HCT116 (cell line): ENCODE results near the gene HIF1AN. TPM values are rescaled to one million over a fixed set of nuclear protein-coding genes. Genes with fewer than 3 reads are reported as not detected.

Experiments used
- ATAC-seq: fragments of 200-7000 bp; cut with Tn5 transposase; 2 replicates; pipeline ENCODE4 v1.9.1; 2020; ENCODE audit warnings: mild to moderate bottlenecking, moderate library complexity
- BruUV-seq: library from RNA; stranded (reverse); fragments of 400-500 nt; replicated peaks from 2 replicates; lab custom pipeline; 2021; lab: Mats Ljungman, UMichigan
- CTCF ChIA-PET: fragments of 300-600 bp; sonication (Branson Sonifier 250); formaldehyde crosslinking; loops from one replicate; lab custom pipeline; 2021; ENCODE audit warnings: antibody characterized with exemption; lab: Charles Lee
- POLR2A ChIA-PET: fragments of 300-600, 350-600 bp; sonication (Branson Sonifier 250); formaldehyde crosslinking; loops from one replicate; lab custom pipeline; 2021; ENCODE audit warnings: antibody characterized with exemption; lab: Charles Lee
- RAD21 ChIA-PET, 2 experiments: fragments of 300-600 bp; sonication (Branson Sonifier 250); formaldehyde crosslinking; loops; one replicate each; lab custom pipeline; 2023; ENCODE audit warnings: low total read pairs in 2 of 2; ENCODE audit not compliant: uncharacterized antibody in 2 of 2, unreplicated experiment in 2 of 2, low non-redundant PET in 1 of 2; lab: Charles Lee
- DNase-seq: peaks from one replicate; pipeline ENCODE4 v3.0.0-alpha.2; 2010; ENCODE audit warnings: low read depth, low spot score
- H2AFZ ChIP-seq: fragments of 200-600 bp; shearing (Covaris generic), sonication (generic); 2 replicates; pipeline ENCODE4 v1.6.1; 2017; ENCODE audit warnings: low read depth, mixed run types, mixed read lengths, antibody characterized with exemption, low read length; ENCODE audit not compliant: poor library complexity, severe bottlenecking
- H3K27ac ChIP-seq: 2 replicates; pipeline ENCODE4 v1.5.1; 2012; ENCODE audit warnings: low read depth, low read length
- H3K27me3 ChIP-seq: fragments of 200-600 bp; sonication (generic); 2 replicates; pipeline ENCODE4 v1.6.1; 2016; ENCODE audit warnings: mixed run types, low read length, mixed read lengths; ENCODE audit not compliant: insufficient read depth
- H3K36me3 ChIP-seq, 2 experiments: fragments of 200-500 bp in 1 of 2; fragments of 200-600 bp in 1 of 2; sonication (Bioruptor generic) in 1 of 2; sonication (generic) in 1 of 2; 2 replicates each; pipeline versions ENCODE4 v1.5.1 to v1.6.1; 2014 to 2016; ENCODE audit warnings: low read length in 2 of 2, inconsistent platforms in 1 of 2, mixed read lengths in 1 of 2, mixed run types in 1 of 2; ENCODE audit not compliant: insufficient read depth in 2 of 2, control insufficient read depth in 1 of 2
- H3K4me1 ChIP-seq, 2 experiments: fragments of 200-600 bp in 1 of 2; sonication (generic) in 1 of 2; 2 replicates each; pipeline versions ENCODE4 v1.5.1 to v1.6.1; 2012 to 2017; ENCODE audit warnings: low read length in 2 of 2, inconsistent platforms in 1 of 2, mild to moderate bottlenecking in 1 of 2, mixed read lengths in 1 of 2, mixed run types in 1 of 2, moderate library complexity in 1 of 2; ENCODE audit not compliant: insufficient read depth in 2 of 2, control insufficient read depth in 1 of 2
- H3K4me2 ChIP-seq: fragments of 200-600 bp; sonication (generic); 2 replicates; pipeline ENCODE4 v1.6.1; 2017; ENCODE audit warnings: mixed run types, low read length, mixed read lengths
- H3K4me3 ChIP-seq, 2 experiments: fragments of 200-600 bp in 1 of 2; sonication (generic) in 1 of 2; replicated peaks in 1 of 2; 2 replicates each; pipeline ENCODE4 v1.5.1; 2011 to 2016; ENCODE audit warnings: low read length in 2 of 2, control low read depth in 1 of 2, low read depth in 1 of 2, mild to moderate bottlenecking in 1 of 2, mixed read lengths in 1 of 2, mixed run types in 1 of 2
- H3K79me2 ChIP-seq: fragments of 200-600 bp; sonication (generic); 2 replicates; pipeline ENCODE4 v1.6.1; 2017; ENCODE audit warnings: mild to moderate bottlenecking, mixed run types, low read length, moderate library complexity, mixed read lengths; ENCODE audit not compliant: insufficient read depth
- H3K9ac ChIP-seq: fragments of 200-600 bp; sonication (generic); 2 replicates; pipeline ENCODE4 v1.6.1; 2016; ENCODE audit warnings: low read length, mixed read lengths
- H3K9me2 ChIP-seq: fragments of 200-600 bp; sonication (generic), shearing (Covaris generic); 2 replicates; pipeline ENCODE4 v1.6.1; 2017; ENCODE audit warnings: mixed run types, mild to moderate bottlenecking, moderate library complexity; ENCODE audit not compliant: insufficient read depth
- H3K9me3 ChIP-seq, 2 experiments: fragments of 200-500 bp in 1 of 2; fragments of 200-600 bp in 1 of 2; sonication (Bioruptor generic) in 1 of 2; sonication (generic) in 1 of 2; 2 replicates each; pipeline ENCODE4 v1.6.1; 2014 to 2017; ENCODE audit warnings: low read length in 2 of 2, mixed read lengths in 2 of 2, inconsistent platforms in 1 of 2, low read depth in 1 of 2, mild to moderate bottlenecking in 1 of 2, mixed run types in 1 of 2, moderate library complexity in 1 of 2; ENCODE audit not compliant: control insufficient read depth in 1 of 2, insufficient read depth in 1 of 2
- H4K20me1 ChIP-seq: fragments of 200-600 bp; sonication (generic), shearing (Covaris generic); 2 replicates; pipeline ENCODE4 v1.6.1; 2017; ENCODE audit warnings: mixed run types, mild to moderate bottlenecking, moderate library complexity; ENCODE audit not compliant: insufficient read depth
- CBX3 ChIP-seq: IDR thresholded peaks from 2 replicates; pipeline ENCODE4 v1.6.1; 2012; ENCODE audit warnings: low read depth
- CEBPB ChIP-seq: IDR thresholded peaks from 2 replicates; pipeline ENCODE4 v1.6.1; 2012; ENCODE audit warnings: low read depth
- EGR1 ChIP-seq: IDR thresholded peaks from 2 replicates; pipeline ENCODE4 v1.6.1; 2012; ENCODE audit warnings: low read depth
- ELF1 ChIP-seq: IDR thresholded peaks from 2 replicates; pipeline ENCODE4 v1.6.1; 2012; ENCODE audit warnings: low read depth, borderline replicate concordance
- EZH2 ChIP-seq: fragments of 200-600 bp; sonication (generic); IDR thresholded peaks from 2 replicates; pipeline ENCODE4 v1.6.1; 2017; ENCODE audit warnings: antibody characterized with exemption, mixed run types
- EZH2phosphoT487 ChIP-seq: fragments of 200-600 bp; IDR thresholded peaks from 2 replicates; pipeline ENCODE4 v1.6.1; 2018; ENCODE audit warnings: antibody characterized with exemption, borderline replicate concordance
- FOSL1 ChIP-seq: IDR thresholded peaks from 2 replicates; pipeline ENCODE4 v1.6.1; 2012; ENCODE audit warnings: low read depth
- JUND ChIP-seq: IDR thresholded peaks from 2 replicates; pipeline ENCODE4 v1.6.1; 2012
- POLR2A ChIP-seq: IDR thresholded peaks from 2 replicates; pipeline ENCODE4 v1.7.0; 2011; ENCODE audit warnings: borderline replicate concordance; ENCODE audit not compliant: insufficient read depth, insufficient read length; ENCODE audit errors: extremely low read depth
- POLR2AphosphoS5 ChIP-seq: IDR thresholded peaks from 2 replicates; pipeline ENCODE4 v1.6.1; 2011; ENCODE audit warnings: mild to moderate bottlenecking, low read depth, low read length, moderate library complexity
- RAD21 ChIP-seq: IDR thresholded peaks from 2 replicates; pipeline ENCODE4 v1.6.1; 2012; ENCODE audit warnings: low read depth, mild to moderate bottlenecking
- SIN3A ChIP-seq: IDR thresholded peaks from 2 replicates; pipeline ENCODE4 v1.6.1; 2012; ENCODE audit warnings: low read depth
- SP1 ChIP-seq: IDR thresholded peaks from 2 replicates; pipeline ENCODE4 v1.6.1; 2012; ENCODE audit warnings: low read depth
- SRF ChIP-seq: IDR thresholded peaks from 2 replicates; pipeline ENCODE4 v1.6.1; 2012; ENCODE audit warnings: low read depth
- TCF7L2 ChIP-seq: IDR thresholded peaks from 2 replicates; pipeline ENCODE4 v1.7.0; 2011; ENCODE audit warnings: borderline replicate concordance, inconsistent platforms; ENCODE audit not compliant: insufficient read depth, insufficient read length; ENCODE audit errors: extremely low read depth
- YY1 ChIP-seq: IDR thresholded peaks from 2 replicates; pipeline ENCODE4 v1.6.1; 2011; ENCODE audit warnings: low read length, low read depth, moderate library complexity, mild to moderate bottlenecking; ENCODE audit not compliant: insufficient replicate concordance; ENCODE audit errors: extremely low read depth
- ZNF274 ChIP-seq: fragments of 200-500 bp; sonication (Bioruptor generic); IDR thresholded peaks from 2 replicates; pipeline ENCODE4 v1.6.1; 2014; ENCODE audit warnings: mild to moderate bottlenecking, low read depth, low read length, inconsistent platforms
- intact Hi-C: fragments of 100-400 bp; cut with micrococcal nuclease; formaldehyde crosslinking; loops from 2 replicates; pipeline ENCODE4 v1.10.0; 2022
- total RNA-seq: library from RNA; stranded (reverse); gene quantifications from one replicate; pipeline ENCODE4 v1.2.1, GENCODE V29; 2021; ENCODE audit not compliant: unreplicated experiment
- TF ChIP-seq, protein P1 (sequence below): IDR thresholded peaks from 2 replicates; pipeline ENCODE4 v1.6.1; 2012
- TF ChIP-seq, protein P2 (sequence below), 3 experiments: fragments of 200-600 bp in 1 of 3; sonication (generic) in 1 of 3; IDR thresholded peaks in 2 of 3; conservative IDR thresholded peaks in 1 of 3; 2 replicates each; pipeline ENCODE4 v1.5.1; 2012 to 2017; ENCODE audit warnings: low read depth in 2 of 3, low read length in 2 of 3, antibody characterized with exemption in 1 of 3, borderline replicate concordance in 1 of 3, control low read depth in 1 of 3, mild to moderate bottlenecking in 1 of 3, mixed read lengths in 1 of 3, mixed run types in 1 of 3, moderate library complexity in 1 of 3; ENCODE audit not compliant: insufficient read depth in 1 of 3
- TF ChIP-seq, protein P3 (sequence below): IDR thresholded peaks from 2 replicates; pipeline ENCODE4 v1.6.1; 2011; ENCODE audit warnings: mild to moderate bottlenecking, low read length, moderate library complexity; ENCODE audit not compliant: insufficient replicate concordance; ENCODE audit errors: extremely low read depth

Gene HIF1AN
- total RNA-seq, 1 experiment from 2014 or later: 67.2 TPM

DNA sequence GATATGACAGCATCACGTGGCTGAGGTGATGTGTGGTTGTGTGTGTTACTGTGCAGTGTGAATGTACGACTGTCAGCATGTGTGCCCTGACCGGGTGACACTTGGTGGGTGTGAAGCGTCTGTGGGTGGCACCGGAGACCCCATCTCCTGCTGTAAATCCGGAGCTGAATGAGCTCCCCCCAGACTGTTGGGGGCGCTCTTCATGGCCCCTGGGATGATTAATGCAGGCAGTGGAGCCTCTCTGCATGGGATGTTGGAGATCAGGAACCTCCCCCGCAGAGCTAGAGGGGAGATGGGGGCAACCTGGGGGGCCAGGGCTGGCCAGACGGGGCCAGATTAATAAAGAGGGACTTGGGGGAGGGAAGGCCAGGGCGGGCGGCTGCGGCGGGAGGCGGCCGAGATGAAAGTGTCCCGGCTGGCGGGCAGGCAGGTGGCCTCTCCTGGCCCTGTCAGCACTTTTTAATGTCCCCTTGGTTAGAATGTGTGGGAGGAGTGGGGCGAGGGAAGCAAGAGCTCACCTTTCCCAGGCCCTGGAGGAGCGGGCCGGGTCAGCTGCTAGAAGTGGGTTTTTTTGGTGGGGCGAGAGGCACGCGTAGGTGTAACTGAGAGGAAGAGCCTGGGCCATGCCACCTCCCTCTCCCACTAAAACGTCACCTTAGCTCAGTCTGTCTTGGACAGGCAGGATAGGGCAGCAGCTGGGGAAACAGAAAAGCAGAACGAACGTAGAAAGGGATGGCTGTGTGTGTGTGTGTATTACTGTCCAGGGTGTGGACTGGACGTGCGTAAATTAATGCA is 34.1 kb downstream of the HIF1AN start:
- Histone ChIP-seq H3K4me2 (peak overlapping the region; percentile 82), H3K27ac (peak overlapping the region; percentile 24; the same call in 1 of the 2 replicates), H4K20me1 (no peaks in the 10 kb centered on the region), H2AFZ (peak overlapping the region; percentile 17), H3K79me2 (no peaks in the 10 kb centered on the region), H3K9me3 (no peaks in the 10 kb centered on the region), H3K4me3 (peak overlapping the region; percentile 71 to 76), H3K9me2 (no peaks in the 10 kb centered on the region), H3K4me1 (peaks cover 0 to 13% of the 10 kb centered on the region in 2 experiments; a peak in 2 of 4 replicates), H3K36me3 (no peaks in the 10 kb centered on the region), H3K9ac (peak overlapping the region; percentile 59), H3K27me3 (no peaks in the 10 kb centered on the region)
- ChIA-PET POLR2A (interaction anchor here (0.6 to 1.6 kb wide), 5 partner anchors 34 to 400 kb away, joined by 3 to 6 read pairs (median 6); partner anchors contain the start of genes HIF1AN and SEMA4G), CTCF (interaction anchor here (0.8 to 10.7 kb wide), 21 partner anchors 8 to 428 kb away, joined by 3 to 182 read pairs (median 6); partner anchors contain the start of genes HIF1AN and PAX2), RAD21 (interaction anchor here (0.6 to 1.9 kb wide), 5 partner anchors 68 to 309 kb away, joined by 3 to 10 read pairs (median 3); no protein-coding TSS in a partner anchor)
- ATAC-seq: peak; percentile 87
- DNase-seq: peak; percentile 37
- TSS peak; percentile 61 for BruUV-seq
- intact Hi-C loops: loop anchor here (5.0 kb wide), 1 partner anchor 252 kb away; no protein-coding TSS in a partner anchor
- peak; percentile 52 for TF ChIP-seq RAD21
- no peak for TF ChIP-seq JUND
- TF ChIP-seq SIN3A: no peak
- no peak for TF ChIP-seq CEBPB
- TF ChIP-seq, protein P1, sequence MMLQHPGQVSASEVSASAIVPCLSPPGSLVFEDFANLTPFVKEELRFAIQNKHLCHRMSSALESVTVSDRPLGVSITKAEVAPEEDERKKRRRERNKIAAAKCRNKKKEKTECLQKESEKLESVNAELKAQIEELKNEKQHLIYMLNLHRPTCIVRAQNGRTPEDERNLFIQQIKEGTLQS: no peak
- no peak for TF ChIP-seq FOSL1
- TF ChIP-seq ZNF274: no peak
- peak; percentile 63 for TF ChIP-seq TCF7L2
- peak; percentile 90 for TF ChIP-seq EGR1
- no peak for TF ChIP-seq EZH2phosphoT487
- TF ChIP-seq POLR2A: peak; percentile 55
- TF ChIP-seq CBX3: no peak
- TF ChIP-seq EZH2: no peak
- no peak for TF ChIP-seq SP1
- no peak for TF ChIP-seq SRF
- peak; percentile 82 for TF ChIP-seq YY1
- TF ChIP-seq ELF1: no peak
- TF ChIP-seq POLR2AphosphoS5: peak; percentile 78
- TF ChIP-seq, protein P2, sequence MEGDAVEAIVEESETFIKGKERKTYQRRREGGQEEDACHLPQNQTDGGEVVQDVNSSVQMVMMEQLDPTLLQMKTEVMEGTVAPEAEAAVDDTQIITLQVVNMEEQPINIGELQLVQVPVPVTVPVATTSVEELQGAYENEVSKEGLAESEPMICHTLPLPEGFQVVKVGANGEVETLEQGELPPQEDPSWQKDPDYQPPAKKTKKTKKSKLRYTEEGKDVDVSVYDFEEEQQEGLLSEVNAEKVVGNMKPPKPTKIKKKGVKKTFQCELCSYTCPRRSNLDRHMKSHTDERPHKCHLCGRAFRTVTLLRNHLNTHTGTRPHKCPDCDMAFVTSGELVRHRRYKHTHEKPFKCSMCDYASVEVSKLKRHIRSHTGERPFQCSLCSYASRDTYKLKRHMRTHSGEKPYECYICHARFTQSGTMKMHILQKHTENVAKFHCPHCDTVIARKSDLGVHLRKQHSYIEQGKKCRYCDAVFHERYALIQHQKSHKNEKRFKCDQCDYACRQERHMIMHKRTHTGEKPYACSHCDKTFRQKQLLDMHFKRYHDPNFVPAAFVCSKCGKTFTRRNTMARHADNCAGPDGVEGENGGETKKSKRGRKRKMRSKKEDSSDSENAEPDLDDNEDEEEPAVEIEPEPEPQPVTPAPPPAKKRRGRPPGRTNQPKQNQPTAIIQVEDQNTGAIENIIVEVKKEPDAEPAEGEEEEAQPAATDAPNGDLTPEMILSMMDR (IDR thresholded peaks at IDR 0.05 in 2 of 3, conservative IDR thresholded peaks at IDR 0.05 in 1 of 3; ENCODE audit: borderline replicate concordance in 1 of 3, insufficient read depth in 1 of 3, low read depth in 2 of 3, low read length in 2 of 3): peak; percentile 86 to 96 (median 95)
- TF ChIP-seq, protein P3, sequence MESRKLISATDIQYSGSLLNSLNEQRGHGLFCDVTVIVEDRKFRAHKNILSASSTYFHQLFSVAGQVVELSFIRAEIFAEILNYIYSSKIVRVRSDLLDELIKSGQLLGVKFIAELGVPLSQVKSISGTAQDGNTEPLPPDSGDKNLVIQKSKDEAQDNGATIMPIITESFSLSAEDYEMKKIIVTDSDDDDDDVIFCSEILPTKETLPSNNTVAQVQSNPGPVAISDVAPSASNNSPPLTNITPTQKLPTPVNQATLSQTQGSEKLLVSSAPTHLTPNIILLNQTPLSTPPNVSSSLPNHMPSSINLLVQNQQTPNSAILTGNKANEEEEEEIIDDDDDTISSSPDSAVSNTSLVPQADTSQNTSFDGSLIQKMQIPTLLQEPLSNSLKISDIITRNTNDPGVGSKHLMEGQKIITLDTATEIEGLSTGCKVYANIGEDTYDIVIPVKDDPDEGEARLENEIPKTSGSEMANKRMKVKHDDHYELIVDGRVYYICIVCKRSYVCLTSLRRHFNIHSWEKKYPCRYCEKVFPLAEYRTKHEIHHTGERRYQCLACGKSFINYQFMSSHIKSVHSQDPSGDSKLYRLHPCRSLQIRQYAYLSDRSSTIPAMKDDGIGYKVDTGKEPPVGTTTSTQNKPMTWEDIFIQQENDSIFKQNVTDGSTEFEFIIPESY: no peak
